HG03196 (cell line): ENCODE measurements around the gene CASKIN2.
A peak's percentile ranks its signal among the peaks of the same experiment; 100 is the strongest.

Experiments
- ATAC-seq: cut with Tn5 transposase; IDR thresholded peaks from one replicate; pipeline ENCODE4 v1.9.1; 2021; ENCODE audit not compliant: unreplicated experiment

The CASKIN2 gene

GRCh38 chr17:75549246-75550138 lies 34.2 kb upstream of the CASKIN2 start:
- ATAC-seq: no peak

- no peak for ATAC-seq
Observed at GRCh38 chr17:75548813-75549212, 33.5 kb upstream of the CASKIN2 start.

- no peak for ATAC-seq
Observed at GRCh38 chr17:75547091-75547490, 31.8 kb upstream of the CASKIN2 start.

- no peak for ATAC-seq
Observed at GRCh38 chr17:75546181-75546580, 30.8 kb upstream of the CASKIN2 start.

- ATAC-seq: no peak
Observed at GRCh38 chr17:75544250-75544649, 28.9 kb upstream of the CASKIN2 start.

GRCh38 chr17:75542728-75543336 lies 27.5 kb upstream of the CASKIN2 start:
- no peak for ATAC-seq

GRCh38 chr17:75542229-75542628 lies 26.9 kb upstream of the CASKIN2 start:
- ATAC-seq: no peak

GRCh38 chr17:75540923-75541503 lies 25.7 kb upstream of the CASKIN2 start:
- no peak for ATAC-seq

GRCh38 chr17:75539967-75540729 lies 24.8 kb upstream of the CASKIN2 start:
- no peak for ATAC-seq

GRCh38 chr17:75536366-75536765 lies 21.0 kb upstream of the CASKIN2 start:
- no peak for ATAC-seq

GRCh38 chr17:75535871-75536270 lies 20.5 kb upstream of the CASKIN2 start:
- ATAC-seq: no peak

GRCh38 chr17:75535119-75535537 lies 19.8 kb upstream of the CASKIN2 start:
- ATAC-seq: no peak

GRCh38 chr17:75531721-75532072 lies 16.4 kb upstream of the CASKIN2 start:
- ATAC-seq: no peak

GRCh38 chr17:75530837-75531720 lies 15.7 kb upstream of the CASKIN2 start:
- ATAC-seq: no peak

GRCh38 chr17:75526555-75527270 lies 11.4 kb upstream of the CASKIN2 start:
- no peak for ATAC-seq

- no peak for ATAC-seq
Observed at GRCh38 chr17:75525806-75526554, 10.6 kb upstream of the CASKIN2 start.

- ATAC-seq: peak; percentile 54
Observed at GRCh38 chr17:75524970-75525805, 9.9 kb upstream of the CASKIN2 start, which contains the start of gene LLGL2. LLGL2 (plus strand) TSS chr17:75525697; CDS start chr17:75543427, 17,730 bp downstream.
